Fibroblast of lung (primary cell): ENCODE measurements around the gene TH. TPM values are rescaled to one million over a fixed set of nuclear protein-coding genes. Genes with fewer than 3 reads are reported as not detected.

ENCODE experiments used
- DNase-seq, 2 donors: peaks; one replicate each; pipeline versions ENCODE4 v3.0.0 to v3.0.0-alpha.2; 2010; ENCODE audit warnings: low read depth in 2 of 2
- H2AFZ ChIP-seq: 2 replicates; pipeline ENCODE4 v1.5.1; 2012; ENCODE audit warnings: low read length, control low read depth, inconsistent platforms
- H3K27ac ChIP-seq: 2 replicates; pipeline ENCODE4 v1.5.1; 2011; ENCODE audit warnings: low read length, control low read depth; ENCODE audit not compliant: insufficient read depth
- H3K27me3 ChIP-seq: 2 replicates; pipeline ENCODE4 v1.5.1; 2011; ENCODE audit warnings: mild to moderate bottlenecking, low read length; ENCODE audit not compliant: control insufficient read depth, insufficient read depth
- H3K36me3 ChIP-seq: 2 replicates; pipeline ENCODE4 v1.5.1; 2011; ENCODE audit warnings: low read length; ENCODE audit not compliant: control insufficient read depth, insufficient read depth
- H3K4me1 ChIP-seq: 2 replicates; pipeline ENCODE4 v1.5.1; 2011; ENCODE audit warnings: low read length; ENCODE audit not compliant: control insufficient read depth, insufficient read depth; ENCODE audit errors: extremely low read depth
- H3K4me2 ChIP-seq: 2 replicates; pipeline ENCODE4 v1.5.1; 2011; ENCODE audit warnings: low read length, control low read depth; ENCODE audit not compliant: insufficient read depth; ENCODE audit errors: extremely low read depth
- H3K4me3 ChIP-seq, 4 experiments: fragments of 200-600 bp in 1 of 4; sonication (generic) in 1 of 4; replicated peaks in 1 of 4; 2 replicates each; pipeline ENCODE4 v1.5.1; 2011 to 2016; ENCODE audit warnings: low read length in 4 of 4, low read depth in 3 of 4, mild to moderate bottlenecking in 3 of 4, control low read depth in 2 of 4, inconsistent platforms in 1 of 4, mixed read lengths in 1 of 4; ENCODE audit not compliant: insufficient read depth in 1 of 4; ENCODE audit errors: control extremely low read depth in 1 of 4
- H3K79me2 ChIP-seq: 2 replicates; pipeline ENCODE4 v1.5.1; 2012; ENCODE audit warnings: mild to moderate bottlenecking, low read length, inconsistent platforms; ENCODE audit not compliant: control insufficient read depth, insufficient read depth
- H3K9ac ChIP-seq: 2 replicates; pipeline ENCODE4 v1.5.1; 2011; ENCODE audit warnings: mild to moderate bottlenecking, low read length, control low read depth; ENCODE audit not compliant: insufficient read depth
- H3K9me3 ChIP-seq: 2 replicates; pipeline ENCODE4 v1.5.1; 2012; ENCODE audit warnings: low read depth, low read length; ENCODE audit not compliant: control insufficient read depth, insufficient read depth
- H4K20me1 ChIP-seq: 2 replicates; pipeline ENCODE4 v1.5.1; 2011; ENCODE audit warnings: low read length; ENCODE audit not compliant: control insufficient read depth, insufficient read depth; ENCODE audit errors: extremely low read depth
- CTCF ChIP-seq, 2 donors: IDR thresholded peaks in 1 of 2; conservative IDR thresholded peaks in 1 of 2; 1 replicate in 1 of 2; 2 replicates in 1 of 2; pipeline ENCODE4 v1.5.1; 2011 to 2012; ENCODE audit warnings: low read length in 2 of 2, control low read depth in 1 of 2, inconsistent platforms in 1 of 2, low read depth in 1 of 2, mild to moderate bottlenecking in 1 of 2
- EZH2 ChIP-seq: IDR thresholded peaks from 2 replicates; pipeline ENCODE4 v1.5.1; 2012; ENCODE audit warnings: low read length, control low read depth, mild to moderate bottlenecking; ENCODE audit errors: missing control alignments
- polyA plus RNA-seq, 2 donors: library from polyadenylated mRNA; depleted of rRNA in 1 of 2; stranded (reverse) in 1 of 2; unstranded in 1 of 2; fragments of >200 nt; gene quantifications; 2 replicates each; pipeline ENCODE4 v1.2.1, GENCODE V29; 2011 to 2012; ENCODE audit warnings: missing spikeins in 1 of 2
- total RNA-seq: library from RNA; depleted of rRNA; stranded (reverse); fragments of >200 nt; gene quantifications from 2 replicates; pipeline ENCODE4 v1.2.1, GENCODE V29; 2014

Gene TH
- total and polyA plus RNA-seq, 2 donors (not counting 1 experiment from before 2014, with no cell fraction given): 0.17 TPM; not detected in 1

GRCh38 chr11:2132246-2132645 is 39.4 kb downstream of the TH start:
- H4K20me1 ChIP-seq: no peaks in the 10 kb centered on the region

GRCh38 chr11:2131371-2132236 is 40.0 kb downstream of the TH start:
- Histone ChIP-seq H3K9me3 (no peaks in the 10 kb centered on the region), H3K4me2 (no peak overlapping the region), H3K9ac (no peak overlapping the region), H3K4me1 (no peaks in the 10 kb centered on the region), H3K4me3 (no peak overlapping the region), H3K27me3 (peaks cover 4% of the 10 kb centered on the region), H4K20me1 (no peaks in the 10 kb centered on the region), H3K79me2 (no peaks in the 10 kb centered on the region), H3K36me3 (no peaks in the 10 kb centered on the region), H3K27ac (no peak overlapping the region), H2AFZ (no peak overlapping the region)
- DNase-seq: no peak
- no peak for TF ChIP-seq CTCF (conservative IDR thresholded peaks at IDR 0.05 in 1 of 2, IDR thresholded peaks at IDR 0.05 in 1 of 2; ENCODE audit: low read depth in 1 of 2, low read length in 2 of 2)
- TF ChIP-seq EZH2: no peak

More at GRCh38 chr11:2132246-2132645, 39.4 kb downstream of the TH start:
- Histone ChIP-seq H3K27ac (no peak overlapping the region), H3K36me3 (no peaks in the 10 kb centered on the region), H3K9me3 (no peaks in the 10 kb centered on the region), H2AFZ (no peak overlapping the region), H3K4me1 (no peaks in the 10 kb centered on the region), H3K4me2 (no peak overlapping the region), H3K9ac (no peak overlapping the region), H3K79me2 (no peaks in the 10 kb centered on the region), H3K4me3 (no peak overlapping the region), H3K27me3 (peaks cover 6% of the 10 kb centered on the region)
- TF ChIP-seq CTCF (conservative IDR thresholded peaks at IDR 0.05 in 1 of 2, IDR thresholded peaks at IDR 0.05 in 1 of 2; ENCODE audit: low read depth in 1 of 2, low read length in 2 of 2) (no peak), EZH2 (no peak)
- no peak for DNase-seq

GRCh38 chr11:2130881-2131352 is 40.7 kb downstream of the TH start:
- TF ChIP-seq EZH2: no peak
- TF ChIP-seq CTCF (conservative IDR thresholded peaks at IDR 0.05 in 1 of 2, IDR thresholded peaks at IDR 0.05 in 1 of 2; ENCODE audit: low read depth in 1 of 2, low read length in 2 of 2): no peak
- Histone ChIP-seq H3K4me3 (no peak overlapping the region), H3K27me3 (peaks cover 3% of the 10 kb centered on the region), H3K27ac (no peak overlapping the region), H3K9me3 (no peaks in the 10 kb centered on the region), H3K4me1 (no peaks in the 10 kb centered on the region), H4K20me1 (no peaks in the 10 kb centered on the region), H3K4me2 (no peak overlapping the region), H3K79me2 (no peaks in the 10 kb centered on the region), H3K9ac (no peak overlapping the region), H2AFZ (no peak overlapping the region), H3K36me3 (no peaks in the 10 kb centered on the region)
- no peak for DNase-seq
